GM23248 (cell line): ENCODE measurements around the gene MPND.

ENCODE experiments used
- EZH2 ChIP-seq: fragments of 200-600 bp; sonication (generic); IDR thresholded peaks from 2 replicates; pipeline ENCODE4 v1.6.1; 2018; ENCODE audit warnings: antibody characterized with exemption, mild to moderate bottlenecking; ENCODE audit not compliant: insufficient read depth, poor library complexity, severe bottlenecking
- EZH2phosphoT487 ChIP-seq: fragments of 200-600 bp; sonication (generic); IDR thresholded peaks from 2 replicates; pipeline ENCODE4 v1.6.1; 2018; ENCODE audit warnings: antibody characterized with exemption, moderate library complexity, mild to moderate bottlenecking, low read depth; ENCODE audit not compliant: insufficient read depth

- TF ChIP-seq EZH2 (no peak), EZH2phosphoT487 (no peak)
Observed at GRCh38 chr19:4305659-4306058, 37.7 kb upstream of the MPND start.
